A204.1 (cell line): ENCODE data around the gene JCAD.

ENCODE experiments used
- FAIRE-seq: peaks from 2 replicates; lab custom pipeline; 2012; peaks lifted over from hg19 to GRCh38; lab: Jason Lieb, UNC

The JCAD gene

DNA sequence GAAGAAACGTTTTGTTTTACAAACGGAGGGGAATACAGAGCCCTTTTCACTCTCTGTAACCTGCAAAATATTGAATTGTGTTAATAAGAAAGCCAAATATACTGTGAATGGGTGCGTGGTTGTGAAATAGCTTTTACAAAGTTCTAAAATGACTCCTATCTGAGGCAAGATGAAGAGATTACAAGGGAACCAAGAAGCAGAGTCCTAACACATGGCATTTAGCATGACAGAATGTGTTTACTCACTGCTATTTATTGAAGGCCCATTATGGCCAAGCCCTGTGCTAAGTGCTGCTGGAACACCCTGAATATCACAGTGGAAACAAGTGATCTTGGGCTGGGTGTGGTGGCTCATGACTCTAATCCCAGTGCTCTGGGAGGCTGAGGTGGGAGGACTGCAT is 12.9 kb downstream of the JCAD start:
- FAIRE-seq = no peak

DNA sequence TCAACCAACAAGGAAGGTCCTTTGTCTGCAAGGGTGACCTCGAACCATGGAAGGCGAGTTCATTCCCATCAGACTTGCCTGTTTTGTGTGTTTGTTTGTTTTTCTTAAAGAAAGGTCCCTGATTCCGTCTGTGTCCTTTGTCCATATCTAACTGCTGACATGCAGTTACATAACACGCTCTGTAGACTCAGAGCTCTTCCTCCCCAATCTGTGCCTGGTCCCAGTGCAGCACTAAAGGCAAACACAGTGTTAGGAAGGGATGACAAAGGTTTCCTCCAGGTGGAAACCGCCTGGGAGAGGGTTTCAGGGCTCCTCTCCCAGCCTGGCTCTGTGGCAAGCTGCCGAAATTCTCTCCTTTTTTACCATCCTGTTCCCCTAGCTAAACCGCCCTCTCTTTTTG is 13.4 kb downstream of the JCAD start:
- FAIRE-seq = no peak

DNA sequence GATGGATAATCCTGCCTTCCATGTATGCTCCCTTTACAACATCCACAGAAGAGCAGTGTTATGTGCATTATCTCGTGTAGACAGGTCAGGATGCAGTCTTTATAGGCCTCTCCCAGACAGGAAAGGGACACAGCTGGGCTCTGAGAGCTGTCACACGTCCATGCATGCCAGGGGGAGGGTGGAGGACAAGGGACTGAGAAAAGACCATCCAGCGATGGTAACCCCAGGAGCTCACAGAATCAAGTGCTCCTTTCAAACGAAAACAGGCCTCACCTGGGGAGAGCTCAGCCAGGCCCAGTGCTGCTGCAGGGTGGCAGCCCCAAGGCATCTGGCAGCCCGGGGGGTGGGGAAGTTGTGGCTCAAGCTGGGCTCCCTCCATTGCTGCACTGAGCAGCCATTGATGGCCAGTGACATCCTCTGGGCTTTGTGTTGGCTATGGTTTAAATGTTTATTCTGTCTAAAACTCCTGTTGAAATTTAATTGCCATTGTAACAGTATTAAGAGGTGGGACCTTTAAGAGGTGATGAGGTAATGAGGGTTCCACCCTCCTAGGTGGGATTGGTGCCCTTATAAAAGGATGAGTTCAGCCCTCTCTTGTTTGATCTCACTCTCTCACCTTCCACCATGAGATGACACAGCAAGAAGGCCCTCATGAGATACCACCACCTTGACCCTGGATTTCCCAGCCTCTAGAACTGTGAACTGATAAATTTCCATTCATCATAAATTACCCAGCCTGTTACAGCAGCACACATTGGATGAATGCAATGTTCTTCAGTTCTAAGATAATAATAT is 15.7 kb downstream of the JCAD start:
- FAIRE-seq = no peak

DNA sequence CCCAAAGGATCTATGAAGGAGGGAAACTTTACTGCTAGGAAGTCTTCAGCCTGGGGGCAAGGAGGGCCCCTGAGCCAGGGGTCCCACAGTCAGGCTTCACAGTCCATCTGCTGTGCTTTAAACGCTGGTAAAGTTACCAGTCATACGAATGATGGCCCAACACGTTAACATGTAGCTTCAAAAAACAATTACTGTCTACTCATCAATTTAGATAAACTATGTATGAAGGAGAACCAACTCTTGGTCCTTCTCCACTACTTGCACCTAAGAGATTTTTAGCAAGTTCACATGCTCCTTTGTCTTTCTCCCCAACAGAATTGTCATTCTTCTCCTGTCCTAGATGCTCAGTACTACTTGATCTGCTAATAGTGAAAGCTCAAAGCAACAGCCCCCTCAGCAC is 16.6 kb downstream of the JCAD start:
- no peak for FAIRE-seq

DNA sequence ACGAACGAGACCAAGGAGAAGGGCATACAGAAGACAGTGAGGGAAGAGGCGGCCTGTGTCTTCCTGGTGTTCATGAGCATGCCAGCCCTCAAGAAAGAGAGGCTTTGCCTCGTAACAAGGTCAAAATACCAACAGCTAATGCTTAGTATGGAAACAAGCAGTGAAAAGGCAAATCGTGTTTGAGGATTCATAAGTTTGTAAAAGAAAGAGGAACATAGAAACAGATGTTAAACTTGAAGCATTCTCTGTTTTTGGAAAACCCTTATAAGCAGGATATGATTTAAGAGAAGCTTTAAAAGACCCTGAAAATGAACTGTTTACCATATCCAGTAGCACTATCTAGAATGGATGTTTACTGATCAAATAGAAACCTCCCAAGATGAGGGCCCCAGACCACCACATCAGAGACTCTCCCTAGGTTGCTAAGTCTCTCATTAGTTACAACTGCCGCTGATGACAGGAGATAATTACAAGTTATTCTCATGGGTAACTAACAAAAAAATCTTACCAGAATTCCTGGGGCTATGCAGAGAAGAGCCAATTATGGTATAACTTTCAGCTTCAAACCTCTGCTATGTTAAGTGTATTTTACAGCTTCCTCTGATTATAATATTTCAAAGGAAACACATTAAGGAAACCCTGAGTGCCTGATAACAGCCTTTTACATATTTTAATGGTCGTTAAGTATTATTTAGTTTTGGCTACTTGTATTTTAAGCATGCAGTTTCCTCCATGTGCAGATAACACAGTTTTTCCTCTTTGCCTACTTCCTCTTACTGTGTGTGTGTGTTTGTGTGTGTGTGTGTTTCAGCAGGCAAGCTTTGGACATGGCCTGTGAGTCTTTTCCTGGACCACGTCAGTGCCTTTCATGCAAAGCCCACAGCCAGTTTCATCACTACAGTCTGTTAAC is 17.9 kb downstream of the JCAD start:
- no peak for FAIRE-seq

DNA sequence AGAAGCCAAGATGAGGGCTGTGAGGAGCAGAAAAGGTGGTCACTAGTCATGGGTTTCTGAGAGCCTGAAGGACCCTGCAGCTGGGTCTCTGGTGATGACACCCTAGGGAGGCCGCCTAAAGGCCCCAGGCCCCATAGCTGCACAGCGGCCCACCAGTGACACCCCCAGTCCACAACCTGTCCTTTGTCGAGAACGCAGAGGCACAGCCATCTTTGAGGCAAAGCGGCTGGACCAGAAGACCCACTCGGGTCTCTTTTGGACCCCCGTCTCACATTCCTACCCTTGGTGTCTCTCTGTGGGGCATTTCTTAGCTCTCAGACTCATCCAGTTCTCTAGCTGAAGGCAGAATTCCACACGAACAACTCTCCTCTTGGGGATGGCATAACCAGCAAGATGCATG is 18.8 kb downstream of the JCAD start:
- no peak for FAIRE-seq

DNA sequence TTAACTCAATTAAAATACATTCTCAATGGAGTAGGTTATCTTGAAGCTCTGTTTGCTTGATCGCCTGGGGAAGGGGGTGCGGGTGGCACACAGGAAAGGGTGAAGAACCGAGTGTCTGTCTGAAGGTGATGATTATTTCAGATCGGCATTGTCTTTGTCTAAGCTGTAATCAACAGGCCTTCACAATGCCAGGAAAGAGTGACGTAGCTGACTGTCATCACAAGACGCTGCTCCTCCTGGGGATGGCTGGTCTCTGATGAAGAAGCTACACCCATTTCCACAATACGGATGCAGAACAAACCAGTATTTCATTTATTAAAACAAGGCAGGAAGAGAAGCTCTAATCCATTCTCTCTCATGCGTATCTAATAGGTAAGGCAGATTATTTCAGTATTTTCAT is 19.4 kb downstream of the JCAD start:
- FAIRE-seq = no peak

DNA sequence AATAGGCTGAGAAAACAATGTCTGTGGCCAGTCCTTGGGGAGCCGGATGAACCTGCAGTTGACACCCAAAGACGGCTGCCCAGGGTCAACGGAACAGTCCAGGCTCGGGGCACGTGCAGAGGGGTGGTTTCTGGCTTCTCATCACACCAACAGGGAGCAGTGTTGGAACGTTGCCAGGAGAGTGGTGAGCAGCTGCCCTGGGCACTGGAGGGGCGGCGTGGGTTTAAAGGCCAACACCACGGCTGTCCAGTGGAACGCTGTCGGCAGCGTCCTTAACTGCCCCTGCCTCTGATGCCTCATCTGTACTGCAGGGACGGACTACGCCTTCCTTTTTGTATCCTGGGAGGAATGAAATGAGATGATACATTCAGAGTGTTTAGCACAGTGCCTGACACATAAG is 19.8 kb downstream of the JCAD start:
- no peak for FAIRE-seq

DNA sequence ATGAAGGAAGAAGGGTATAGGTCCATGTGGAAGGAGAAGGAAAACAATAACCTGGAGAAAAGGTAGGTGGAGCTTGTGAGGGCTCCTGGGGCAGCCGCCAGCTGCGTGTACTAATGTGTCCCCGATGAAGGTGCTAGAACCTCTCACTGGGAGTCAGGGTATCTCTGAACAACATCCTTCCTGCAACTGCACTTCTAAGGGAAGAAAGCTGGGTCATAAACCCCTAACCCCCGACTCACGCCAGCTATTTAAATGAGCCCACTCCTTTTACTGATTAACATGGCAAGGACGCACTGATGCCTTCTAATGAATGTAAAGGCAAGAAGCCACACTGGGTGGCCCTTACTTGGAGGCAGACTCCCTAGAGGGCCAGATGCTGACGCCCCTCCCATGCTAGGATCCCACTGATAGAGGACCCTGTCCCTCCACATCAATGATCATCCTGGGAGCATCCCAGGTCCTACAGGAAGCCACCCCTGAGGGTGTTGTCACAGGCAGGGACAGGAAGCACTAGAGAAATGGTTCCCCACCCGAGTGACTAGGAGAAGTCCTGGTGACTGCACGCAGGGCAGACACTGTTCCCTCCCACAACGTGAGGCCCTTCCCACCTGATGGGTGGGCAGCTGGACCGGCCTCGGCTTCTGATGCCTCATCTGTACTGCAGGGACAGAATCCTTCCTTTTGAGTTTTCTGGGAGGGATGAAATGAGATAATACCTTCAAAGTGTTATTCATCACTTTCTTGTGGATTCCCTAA is 20.4 kb downstream of the JCAD start:
- no peak for FAIRE-seq

DNA sequence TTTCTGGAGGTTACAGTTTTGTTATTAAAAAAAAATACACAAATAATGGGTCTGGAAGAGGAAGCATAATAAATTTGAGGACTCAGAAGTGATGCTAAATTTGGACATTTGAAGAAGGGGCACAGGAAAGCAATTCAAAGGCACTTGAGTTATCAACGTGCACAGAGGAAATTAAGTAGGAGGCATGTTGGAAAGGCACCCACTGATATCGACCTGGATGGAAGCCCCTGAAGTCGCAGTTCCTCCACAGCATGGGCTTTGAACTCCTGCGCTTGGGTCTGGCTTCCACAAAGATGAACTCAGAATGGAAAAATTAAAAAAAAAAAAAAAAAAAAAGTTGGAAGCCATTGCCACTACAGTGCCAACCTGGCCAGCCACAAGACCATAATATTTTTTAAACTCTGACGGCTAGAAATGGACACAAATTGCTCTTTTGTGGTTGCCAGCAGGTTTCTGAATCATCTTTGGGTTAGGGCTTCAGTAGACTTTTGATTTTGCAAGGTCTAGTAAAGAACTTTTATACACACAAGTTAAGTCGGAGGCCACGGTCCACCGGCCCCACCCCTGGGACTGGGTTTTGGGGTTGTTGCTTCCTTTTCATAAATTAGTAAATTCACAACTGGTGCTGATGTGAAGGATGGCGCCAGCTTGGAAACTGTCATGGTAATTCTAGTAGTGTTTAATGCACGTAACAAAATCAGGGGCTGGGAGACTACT is 21.6 kb downstream of the JCAD start:
- no peak for FAIRE-seq

DNA sequence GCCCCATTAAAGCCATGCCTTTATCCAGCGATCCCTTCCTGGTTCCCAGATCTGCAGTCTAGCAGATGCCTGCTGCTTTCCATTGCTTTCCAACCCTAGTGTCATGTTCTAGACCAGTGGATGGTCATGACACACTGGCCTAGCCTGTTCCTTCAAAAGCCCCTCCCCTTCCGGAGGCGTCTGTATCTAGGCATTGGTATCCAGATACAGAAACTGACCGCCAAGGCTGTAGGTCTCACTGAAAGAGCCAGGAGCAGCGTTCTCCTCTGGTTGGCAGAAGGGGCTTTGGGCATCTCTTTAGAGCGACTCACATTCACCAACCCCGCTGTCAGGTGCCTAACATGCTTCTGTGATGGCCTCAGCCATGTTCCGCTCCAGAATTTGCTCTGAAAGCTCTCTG is 22.6 kb downstream of the JCAD start:
- no peak for FAIRE-seq

DNA sequence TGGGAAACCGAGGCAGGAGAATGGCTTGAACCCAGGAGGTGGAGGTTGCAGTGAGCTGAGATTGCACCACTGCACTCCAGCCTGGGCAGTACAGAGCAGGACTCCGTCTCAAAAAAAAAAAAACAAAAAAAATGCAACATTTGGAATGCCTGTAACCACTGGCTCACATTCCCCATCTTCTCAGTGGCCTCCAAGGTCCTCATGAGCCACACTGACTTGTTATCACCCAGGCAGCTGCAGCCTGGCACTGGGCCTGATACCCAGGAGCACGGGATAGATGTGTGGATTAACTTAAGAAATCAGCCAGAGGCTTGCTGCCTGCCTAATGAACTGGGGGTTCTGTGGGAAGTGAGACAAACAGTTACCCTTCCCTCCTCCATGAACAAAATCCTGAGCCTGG is 23.0 kb downstream of the JCAD start:
- no peak for FAIRE-seq

DNA sequence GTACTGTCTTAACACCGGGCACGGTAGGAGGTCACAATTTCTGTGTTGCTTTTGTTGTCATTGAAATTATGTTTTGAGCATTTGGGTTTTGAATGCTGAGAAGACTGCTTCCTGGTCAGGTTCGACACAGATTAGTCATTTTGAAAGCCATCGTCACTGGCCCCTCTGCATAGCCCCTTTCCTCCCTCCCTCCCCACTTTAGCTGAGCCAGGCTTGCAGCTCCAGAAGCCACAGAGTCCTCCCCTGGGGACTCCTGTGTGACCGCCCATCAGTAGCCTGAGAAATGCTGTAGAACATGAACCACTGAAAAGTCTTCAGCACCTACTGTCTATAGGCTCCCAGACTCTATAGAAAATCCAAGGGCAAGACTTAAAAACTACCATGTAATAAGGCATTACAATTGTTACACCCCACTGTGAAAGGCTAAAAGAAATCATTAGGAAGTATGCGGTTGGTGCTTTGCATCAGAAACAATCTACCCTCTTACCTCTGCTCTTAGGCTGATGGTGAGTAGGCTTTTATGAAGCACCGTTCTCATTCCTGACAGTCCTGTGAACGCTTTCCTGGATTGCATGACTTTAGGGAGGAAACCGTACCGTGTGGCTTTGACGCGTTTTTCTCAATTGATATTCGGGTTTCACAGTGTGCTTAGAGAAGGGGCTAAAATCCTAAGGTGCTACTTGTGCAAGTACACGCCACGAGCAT is 24.8 kb downstream of the JCAD start:
- no peak for FAIRE-seq

DNA sequence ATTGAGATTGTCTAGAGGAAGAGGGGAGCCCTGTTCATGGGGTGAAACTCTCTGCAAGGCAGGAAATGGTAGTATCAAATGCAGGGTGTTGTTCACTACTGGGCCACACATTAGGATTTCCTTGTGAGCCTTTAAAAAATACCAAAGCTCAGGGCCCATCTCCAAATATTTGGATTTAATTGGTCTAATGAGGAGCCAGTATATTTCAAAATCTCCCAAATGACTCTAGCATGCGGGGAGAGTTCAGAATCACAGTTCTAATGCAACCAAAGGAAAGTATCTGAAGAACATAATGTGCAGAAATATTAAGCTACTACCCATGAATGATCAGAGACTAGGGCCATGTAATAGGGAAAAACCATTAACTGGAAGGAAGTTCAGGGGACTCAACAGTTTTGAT is 27.3 kb downstream of the JCAD start:
- FAIRE-seq = no peak

DNA sequence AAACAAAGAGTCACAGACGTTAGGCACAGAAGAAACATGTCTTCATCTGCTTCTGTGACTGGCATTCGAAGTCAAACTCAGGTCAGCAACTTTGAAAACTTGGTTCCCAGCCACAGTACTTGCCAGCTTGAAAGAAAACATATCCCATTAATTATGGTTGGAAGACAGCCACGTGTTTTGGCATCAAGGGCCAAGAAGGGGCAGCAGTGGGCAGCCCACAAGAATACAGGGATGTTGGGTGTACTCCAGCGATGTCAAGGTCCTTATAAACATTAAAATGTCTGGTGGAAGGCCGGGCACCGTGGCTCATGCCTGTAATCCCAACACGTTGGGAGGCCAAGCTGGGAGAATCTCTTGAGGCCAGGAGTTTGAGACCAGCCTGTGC is 29.5 kb downstream of the JCAD start:
- no peak for FAIRE-seq

DNA sequence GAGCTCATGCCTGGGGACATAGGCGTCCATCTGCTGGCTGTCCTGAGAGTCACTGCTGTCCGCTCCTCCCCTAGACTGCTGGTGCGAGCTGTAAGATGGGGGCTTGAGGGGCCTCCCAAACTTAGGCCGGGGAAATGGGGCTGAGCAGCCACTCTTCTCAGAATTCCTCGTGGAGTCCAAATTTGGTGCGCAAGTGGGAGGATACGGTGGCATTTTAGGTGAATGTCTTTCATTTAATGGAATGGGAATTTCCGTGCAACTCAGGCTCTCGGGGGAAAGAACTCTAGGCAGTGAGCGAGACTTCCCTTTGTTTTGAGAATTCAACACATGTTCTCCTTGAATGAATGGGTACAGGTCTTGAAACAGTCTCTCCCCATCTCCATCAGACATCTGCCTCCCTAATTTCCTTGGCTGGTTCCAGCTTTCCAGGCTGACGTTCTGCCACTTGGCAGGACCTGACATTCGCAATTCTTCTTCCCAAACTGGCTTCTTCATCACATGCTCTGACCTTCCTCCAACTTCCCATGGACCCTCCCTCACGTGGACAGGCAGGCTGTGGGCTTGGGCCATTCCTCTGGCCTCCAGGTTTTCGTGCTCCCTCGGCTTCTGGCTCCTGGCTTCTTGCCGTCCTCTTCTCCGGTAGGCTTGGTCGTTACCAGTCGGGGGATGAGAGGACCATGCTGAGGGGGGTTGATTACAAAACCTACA is 30.1 kb downstream of the JCAD start:
- FAIRE-seq = no peak

DNA sequence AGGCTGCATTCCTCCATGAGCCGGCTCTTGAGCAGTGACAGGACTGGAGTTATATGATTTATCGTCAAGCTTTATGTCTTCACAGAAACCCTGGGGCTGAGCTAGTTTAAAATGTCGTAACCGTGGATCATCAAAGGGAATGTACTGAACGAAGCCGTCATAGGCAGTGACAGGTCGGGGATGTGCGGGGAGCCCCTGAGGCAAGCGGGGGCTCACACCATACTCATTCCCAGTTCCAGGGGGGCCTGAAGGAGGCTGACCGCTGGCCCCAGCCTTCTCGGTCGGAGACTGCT is 30.7 kb downstream of the JCAD start:
- FAIRE-seq = no peak

DNA sequence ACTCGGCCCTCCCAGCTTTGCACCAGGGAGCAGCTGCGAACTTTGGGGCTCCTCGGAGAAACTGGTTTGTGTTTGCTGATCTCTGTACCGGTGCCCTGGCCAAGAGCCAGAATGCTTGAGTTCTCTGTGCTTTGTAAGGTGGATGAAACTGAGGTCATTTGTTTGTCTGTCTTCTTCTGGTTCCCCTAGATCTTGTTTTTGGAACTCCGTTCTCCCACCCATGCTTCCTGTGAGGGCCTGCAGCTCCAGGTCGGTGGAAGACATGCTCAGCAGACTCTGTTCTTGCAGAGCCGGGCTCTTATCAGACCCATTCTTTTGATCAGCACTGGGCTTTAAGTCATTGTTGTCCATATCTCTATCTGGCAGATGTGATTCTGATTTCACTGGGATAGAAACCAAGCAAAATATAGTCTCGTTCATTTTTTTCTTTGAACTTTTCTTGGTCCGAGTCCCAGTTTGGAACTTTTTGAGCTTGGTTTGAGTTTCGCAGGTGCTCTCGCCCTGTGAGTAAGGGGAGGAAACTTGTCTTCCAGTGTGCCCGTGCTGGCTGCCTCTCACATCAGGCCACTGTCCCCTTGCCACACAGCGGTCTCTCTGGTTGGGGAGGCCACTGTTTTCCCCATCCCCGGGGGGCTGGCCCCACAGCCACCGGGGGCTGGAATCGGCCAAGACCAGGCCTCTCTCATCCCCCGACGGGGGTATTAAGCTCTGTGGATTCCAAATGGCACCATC is 31.2 kb downstream of the JCAD start:
- FAIRE-seq = no peak

DNA sequence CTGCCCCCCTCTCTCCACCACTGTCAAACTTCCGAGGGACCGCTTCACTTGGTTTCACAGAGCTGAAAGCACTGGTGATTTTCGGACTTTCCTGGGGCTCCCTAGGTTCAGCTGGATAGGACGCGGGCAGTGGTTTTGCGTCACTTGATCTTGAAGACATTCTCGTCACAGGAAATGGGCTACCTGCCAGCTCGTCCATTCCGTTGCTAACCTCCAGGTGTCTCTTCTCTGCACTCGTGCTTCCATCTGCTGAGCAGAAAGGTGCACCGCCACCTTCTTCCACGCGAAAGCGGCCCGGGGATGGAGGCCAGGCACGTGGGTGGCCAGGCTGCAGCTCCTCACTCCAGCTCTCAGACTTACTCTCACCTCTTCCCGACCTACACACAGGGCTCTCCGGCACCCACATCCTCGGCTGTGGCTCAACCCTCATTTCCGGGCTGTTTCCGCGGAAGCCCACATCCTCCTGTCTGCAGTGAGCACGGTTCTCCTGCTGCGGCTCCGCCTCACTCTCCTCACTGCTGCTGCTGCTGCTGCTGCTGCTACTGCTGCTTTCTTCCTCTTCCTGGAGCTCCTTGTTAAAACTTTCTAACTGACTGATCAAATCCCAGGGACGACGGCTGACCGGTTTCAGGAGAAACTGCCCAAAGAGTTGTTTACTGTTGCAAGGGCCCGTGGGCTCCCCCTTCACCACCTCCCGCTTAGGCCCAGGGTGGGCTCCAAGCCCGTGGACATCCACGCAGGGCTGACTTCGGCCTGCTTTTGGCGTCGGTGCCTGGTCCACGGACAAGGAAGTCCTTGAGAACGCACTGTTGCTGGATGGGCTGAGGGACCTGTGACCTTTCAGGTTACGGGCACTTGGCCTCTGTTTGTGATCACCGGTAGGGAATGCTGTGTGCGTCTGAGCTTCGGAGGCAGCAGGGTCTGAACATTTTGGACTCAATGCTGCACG is 32.1 kb downstream of the JCAD start:
- no peak for FAIRE-seq
